GM19023 (cell line): ENCODE data around the gene HPRT1.

Experiments used
- ATAC-seq: cut with Tn5 transposase; IDR thresholded peaks from one replicate; pipeline ENCODE4 v1.9.1; 2021; ENCODE audit warnings: mild to moderate bottlenecking, moderate library complexity; ENCODE audit not compliant: unreplicated experiment

HPRT1 gene

DNA sequence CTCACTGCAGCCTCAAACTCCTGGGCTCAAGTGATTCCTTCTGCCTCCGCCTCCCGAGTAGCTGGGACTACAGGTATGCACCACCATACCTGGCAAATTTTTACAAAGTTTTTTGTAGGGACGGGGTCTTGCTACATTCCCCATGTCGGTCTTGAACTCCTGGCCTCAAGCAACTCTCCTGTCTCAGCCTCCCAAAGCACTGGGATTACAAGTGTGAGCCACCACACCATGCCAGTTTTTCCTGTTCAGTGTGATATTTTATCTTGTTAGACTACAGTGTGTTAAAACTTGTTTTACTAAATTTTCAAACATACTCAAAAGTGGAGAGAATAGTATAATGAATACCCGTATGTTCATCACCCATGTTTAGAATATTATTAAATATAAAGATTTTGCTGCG lies 12.1 kb downstream of the HPRT1 start:
- no peak for ATAC-seq

DNA sequence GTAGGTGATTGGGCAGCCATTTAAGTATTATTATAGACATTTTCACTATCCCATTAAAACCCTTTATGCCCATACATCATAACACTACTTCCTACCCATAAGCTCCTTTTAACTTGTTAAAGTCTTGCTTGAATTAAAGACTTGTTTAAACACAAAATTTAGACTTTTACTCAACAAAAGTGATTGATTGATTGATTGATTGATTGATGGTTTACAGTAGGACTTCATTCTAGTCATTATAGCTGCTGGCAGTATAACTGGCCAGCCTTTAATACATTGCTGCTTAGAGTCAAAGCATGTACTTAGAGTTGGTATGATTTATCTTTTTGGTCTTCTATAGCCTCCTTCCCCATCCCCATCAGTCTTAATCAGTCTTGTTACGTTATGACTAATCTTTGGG lies 16.3 kb downstream of the HPRT1 start:
- no peak for ATAC-seq

DNA sequence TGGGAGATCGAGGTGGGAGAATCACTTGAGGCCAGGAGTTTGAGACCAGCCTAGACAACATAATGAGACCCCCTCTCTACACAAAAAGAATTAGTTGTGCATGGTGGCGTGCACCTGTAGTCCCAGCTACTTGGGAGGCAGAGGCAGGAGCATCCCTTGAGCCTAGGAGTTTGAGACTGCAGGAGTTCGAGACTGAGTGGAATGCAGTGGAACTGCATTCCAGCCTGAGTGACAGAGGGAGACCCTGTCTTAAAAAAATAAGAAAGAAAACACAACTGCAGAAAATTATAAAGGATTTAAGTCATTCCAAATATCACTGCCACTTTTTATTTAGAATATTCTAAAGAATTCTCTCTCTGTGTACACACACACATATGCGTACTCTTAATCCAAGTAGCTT lies 18.4 kb downstream of the HPRT1 start:
- ATAC-seq = no peak

DNA sequence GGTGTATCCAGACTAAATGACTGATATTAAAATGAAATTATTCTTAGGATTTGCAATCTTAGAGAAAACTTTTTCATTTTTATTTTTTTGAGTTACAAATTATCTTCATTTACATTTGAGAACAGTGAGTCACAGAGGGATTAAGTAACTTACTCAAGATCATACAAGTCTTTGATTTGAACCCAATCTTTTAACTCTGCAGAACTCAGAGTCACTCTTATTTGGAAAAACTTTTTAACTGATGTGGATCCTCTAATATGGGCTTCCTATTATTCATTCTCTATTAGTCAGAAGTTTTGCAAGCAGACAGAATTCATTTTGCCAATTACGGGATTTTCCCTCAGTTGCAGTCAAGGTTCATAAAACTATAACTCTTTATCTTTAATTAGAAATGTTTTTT lies 20.1 kb downstream of the HPRT1 start:
- no peak for ATAC-seq

DNA sequence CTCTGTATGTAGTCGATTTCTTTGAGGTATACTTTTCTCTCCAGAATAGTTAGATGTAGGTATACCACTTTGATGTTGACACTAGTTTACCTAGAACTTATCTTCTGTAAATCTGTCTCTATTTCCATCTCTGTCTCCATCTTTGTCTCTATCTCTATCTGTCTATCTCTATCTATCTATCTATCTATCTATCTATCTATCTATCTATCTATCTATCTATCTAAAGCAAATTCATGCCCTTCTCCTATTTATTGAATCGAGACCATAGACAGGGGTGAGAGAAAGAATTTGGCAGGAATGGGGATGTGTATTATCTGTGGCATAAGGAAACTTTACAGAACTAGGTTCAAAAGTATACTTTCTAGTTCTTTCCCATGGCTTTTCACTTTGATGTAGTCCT lies 21.4 kb downstream of the HPRT1 start:
- no peak for ATAC-seq

DNA sequence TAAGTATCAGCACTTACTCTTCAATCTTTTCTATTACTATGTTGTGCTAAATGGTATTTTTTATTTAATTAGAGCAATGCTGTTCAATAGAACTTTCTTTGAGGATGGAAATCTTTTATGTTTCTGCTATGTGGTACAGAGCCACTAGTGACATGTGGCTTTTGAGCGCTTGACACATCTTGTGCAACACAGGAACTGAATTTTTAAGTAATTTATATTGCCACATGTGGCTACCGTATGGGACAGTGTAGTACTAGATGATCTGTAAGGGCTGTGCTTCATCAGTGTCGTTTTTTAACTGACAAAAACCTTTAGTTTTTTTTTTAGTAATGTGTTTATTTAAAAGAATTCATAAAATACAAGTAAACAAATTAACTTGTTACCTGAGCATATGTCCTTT lies 22.4 kb downstream of the HPRT1 start:
- ATAC-seq = no peak

DNA sequence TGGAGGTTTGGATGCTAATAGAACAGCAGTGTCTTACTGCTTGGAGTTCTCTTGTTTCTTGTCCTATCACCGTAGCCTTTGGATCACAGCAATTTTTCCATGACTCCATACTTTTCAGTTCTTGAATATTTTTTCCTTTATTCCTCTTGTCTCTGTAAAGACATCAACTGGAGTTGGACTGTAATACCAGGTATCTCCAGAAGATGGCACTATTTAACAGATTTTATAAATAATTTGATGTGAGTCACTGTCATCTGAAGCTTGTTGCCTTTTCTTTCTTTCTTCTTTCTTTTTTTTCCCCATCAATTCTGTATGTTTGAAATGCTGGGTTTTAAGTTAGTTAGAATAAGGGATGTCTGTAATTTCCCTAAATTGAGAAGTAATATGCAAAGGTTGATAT lies 24.1 kb downstream of the HPRT1 start:
- no peak for ATAC-seq

DNA sequence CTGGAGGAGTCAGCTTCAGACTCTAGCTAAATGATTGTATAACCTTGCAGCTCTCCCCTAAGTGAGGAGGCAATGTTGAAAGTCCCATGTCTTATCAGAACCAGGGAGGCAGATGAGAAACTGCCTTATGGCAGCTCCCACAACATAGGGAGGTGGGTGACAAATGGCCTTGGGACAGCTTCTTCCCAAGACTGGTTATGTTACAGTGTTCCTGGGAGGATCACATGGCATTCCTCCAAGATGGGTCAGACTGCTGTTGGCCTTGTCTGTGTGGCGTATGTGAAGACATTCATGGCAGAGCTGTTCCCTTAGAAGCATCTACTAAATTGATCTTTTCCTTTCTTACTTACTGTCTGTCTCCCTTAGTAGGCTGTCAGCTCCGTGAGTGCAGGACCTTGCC lies 42.0 kb downstream of the HPRT1 start:
- ATAC-seq = no peak

DNA sequence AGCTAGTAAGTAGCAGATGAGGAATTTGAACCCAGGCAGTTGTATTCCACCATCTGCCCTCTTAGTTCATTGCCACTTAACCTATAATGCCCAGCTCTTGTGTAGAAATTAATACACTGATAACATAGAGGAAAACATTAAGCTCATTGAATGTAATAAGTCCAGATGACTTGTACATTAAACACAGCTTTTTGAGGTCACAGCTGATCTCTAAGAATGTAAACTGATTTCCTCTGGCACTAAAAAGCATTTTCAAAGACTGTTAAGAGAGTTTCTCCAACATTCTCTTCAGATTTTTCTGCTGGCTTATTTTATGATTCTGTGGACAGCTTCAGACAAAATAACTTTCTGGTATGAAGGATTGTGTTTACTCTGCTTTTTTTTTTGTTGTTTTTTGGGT lies 42.7 kb downstream of the HPRT1 start:
- no peak for ATAC-seq

DNA sequence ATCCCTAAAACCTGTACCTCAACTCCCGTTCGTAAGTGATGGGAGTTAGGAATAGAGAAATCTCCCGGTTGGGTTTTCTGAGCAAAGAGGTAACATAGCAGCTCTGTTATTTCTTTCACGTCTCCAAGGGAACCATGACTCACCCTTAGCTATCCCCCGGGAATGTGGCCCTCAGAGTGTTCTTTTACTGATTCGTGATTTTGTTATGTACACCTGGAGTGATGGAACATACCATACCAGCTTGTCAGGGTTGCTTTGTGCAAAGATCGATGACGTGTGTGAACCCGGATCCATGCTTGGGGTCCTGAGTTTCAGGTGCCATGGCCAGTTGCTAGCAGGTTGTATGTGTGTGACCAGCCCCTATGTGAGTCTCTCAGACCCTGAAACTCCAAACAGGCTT lies 52.6 kb downstream of the HPRT1 start:
- no peak for ATAC-seq

DNA sequence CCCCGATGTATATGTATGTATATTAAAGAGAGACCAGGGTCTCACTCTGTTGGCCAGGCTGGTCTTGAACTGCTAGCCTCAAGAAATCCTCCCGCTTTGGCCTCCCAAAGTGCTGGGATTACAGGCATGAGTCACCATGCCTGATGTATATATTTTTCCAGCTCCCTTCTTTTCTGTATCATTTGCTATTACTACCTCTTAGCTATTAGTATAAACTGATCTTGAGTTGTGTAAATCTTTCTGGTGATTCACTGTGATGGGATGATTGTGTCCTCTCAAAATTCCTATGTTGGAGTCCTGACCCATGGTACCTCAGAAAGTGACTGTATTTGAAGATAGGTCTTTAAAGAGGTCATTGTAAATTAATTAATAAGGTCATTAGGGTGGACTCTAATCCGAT lies 53.1 kb downstream of the HPRT1 start:
- no peak for ATAC-seq

DNA sequence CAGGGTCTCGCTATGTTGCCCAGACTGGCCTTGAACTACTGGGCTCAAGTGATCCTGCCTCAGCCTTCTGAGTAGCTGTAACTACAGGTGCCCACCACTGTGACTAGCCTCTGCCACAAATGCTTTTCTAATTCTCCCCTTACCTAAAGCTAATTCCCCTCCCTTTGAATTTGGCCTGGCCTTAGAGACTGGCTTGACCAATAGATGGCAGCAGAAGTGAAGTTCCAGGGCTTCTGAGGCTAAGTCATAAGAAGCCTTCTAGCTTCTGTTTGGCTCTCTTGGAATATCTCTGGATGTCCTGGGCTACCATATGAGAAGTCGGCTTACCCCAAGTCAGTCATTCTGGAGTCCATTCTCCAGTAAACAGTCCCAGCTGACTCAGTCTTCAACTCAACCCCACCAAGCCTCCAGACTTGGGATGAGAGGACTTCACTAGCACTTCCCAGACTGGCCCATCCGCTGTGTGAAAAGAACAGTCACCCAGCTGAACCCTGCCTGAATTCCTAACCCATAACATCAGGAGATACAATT lies 61.0 kb downstream of the HPRT1 start:
- ATAC-seq = no peak

DNA sequence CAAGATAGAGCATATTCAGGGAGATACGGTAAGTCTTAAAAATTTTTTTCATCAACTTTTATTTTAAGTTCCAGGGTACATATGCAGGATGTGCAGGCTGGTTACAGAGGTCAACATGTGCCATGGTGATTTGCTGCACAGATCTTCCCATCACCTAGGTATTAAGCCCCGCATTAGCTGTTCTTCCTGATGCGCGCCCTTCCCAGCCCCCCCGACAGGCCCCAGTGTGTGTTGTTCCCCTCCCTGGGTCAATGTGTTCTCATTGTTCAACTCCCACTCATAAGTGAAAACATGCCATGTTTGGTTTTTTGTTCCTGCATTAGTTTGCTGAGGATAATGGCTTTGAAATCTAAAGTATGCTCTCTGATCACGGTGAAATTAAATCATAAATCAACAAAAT lies 64.2 kb downstream of the HPRT1 start:
- ATAC-seq = no peak

DNA sequence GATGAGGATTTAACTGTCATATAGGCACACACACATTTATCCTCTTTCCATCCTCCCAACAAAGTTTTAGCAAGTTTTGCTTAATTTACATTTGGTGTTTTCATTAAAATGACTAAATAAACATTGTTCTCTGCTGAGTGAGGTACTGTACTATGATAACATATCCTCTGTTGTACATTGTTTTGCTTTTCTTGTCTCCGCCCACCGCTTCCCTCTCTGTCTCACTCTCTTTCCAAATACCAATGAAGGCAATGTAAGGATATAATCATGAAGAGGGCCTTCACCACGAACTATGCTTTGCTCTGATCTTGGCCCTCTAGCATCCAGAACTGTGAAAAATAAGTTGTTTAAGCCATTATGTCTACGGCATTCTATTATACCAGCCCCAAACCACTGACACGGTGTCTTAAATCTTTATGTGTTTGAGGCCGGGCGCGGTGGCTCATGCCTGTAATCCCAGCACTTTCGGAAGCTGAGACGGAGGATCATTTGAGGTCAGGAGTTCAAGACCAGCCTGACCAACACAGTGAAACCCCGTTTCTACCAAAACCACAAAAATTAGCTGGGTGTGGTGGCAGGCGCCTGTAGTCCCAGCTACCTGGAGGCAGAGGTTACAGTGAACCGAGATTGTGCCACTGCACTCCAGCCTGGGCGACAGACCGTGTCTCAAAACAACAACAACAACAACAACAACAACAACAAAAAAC lies 65.3 kb downstream of the HPRT1 start:
- no peak for ATAC-seq

DNA sequence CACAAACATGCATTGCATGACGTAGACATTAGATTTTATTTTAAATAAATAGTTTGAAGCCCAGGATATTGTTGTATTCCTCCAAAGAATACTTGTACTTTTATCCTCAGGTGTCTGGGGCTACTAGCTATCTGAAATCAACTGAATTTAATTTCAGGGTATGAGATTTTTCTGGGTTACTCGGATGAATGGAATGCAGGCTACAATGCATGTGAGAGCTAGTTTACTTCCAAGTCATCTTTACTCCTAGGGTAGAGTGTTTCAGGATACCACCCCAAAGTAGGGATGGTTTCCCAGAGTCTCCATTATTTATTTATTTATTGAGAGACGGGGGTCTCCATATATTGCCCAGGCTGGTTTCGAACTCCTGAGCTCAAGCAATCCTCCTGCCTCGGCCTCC lies 66.4 kb downstream of the HPRT1 start:
- ATAC-seq = no peak

DNA sequence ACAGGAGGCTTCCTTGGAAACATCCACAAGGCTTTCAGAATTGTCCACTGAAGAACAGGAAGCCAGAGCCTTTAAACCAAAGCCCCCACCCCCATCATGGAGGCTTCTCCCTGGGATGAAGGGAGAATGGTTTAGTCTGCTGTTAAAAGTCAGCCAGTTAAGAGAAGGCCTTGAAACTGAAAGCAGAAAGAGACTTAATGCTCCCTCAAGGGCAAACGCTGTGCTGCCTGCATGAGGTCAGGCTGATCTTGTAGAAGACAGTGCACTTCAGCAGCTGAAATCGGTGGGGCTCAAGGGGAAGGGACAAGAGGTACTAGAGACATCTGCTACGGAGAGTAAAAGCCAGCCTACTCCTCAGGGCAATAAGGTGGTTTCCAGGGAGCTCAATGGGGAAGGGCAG lies 69.0 kb downstream of the HPRT1 start:
- no peak for ATAC-seq

DNA sequence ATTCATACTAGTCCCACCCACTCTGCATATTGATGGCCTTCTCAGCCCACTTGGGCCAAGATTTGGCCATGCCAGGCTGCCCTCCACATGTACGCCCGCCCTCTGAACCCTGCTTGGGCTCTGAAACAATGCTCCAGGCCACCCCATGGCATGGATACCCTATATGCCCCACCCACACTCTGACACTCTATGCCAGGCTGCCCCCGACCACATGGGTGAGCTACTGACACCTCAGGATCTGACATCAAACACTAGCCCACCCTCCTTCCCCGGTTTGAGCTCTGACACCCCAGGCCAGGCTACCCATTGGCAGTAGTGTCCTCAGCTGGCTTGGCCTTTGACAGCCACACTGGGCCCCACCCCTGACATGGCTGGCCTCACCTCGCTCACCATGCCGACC lies 69.5 kb downstream of the HPRT1 start:
- no peak for ATAC-seq

DNA sequence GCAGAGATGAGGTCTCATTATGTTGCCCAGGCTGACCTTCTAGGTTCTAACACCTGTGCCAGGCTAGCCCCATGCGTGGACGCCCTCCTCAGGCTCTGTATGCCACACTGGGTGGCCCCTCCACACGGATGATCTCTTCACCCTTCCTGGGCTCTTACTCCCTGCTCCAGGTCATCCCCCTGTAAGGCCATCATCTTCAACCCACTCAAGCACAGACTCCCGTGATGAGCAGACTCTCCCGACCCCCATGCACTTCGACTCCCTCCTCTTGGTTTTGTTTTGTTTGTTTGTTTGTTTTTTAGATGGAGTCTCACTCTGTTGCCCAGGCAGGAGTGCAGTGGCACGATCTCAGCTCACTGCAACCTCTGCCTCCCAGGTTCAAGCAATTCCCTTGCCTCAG lies 70.9 kb downstream of the HPRT1 start:
- ATAC-seq = no peak

DNA sequence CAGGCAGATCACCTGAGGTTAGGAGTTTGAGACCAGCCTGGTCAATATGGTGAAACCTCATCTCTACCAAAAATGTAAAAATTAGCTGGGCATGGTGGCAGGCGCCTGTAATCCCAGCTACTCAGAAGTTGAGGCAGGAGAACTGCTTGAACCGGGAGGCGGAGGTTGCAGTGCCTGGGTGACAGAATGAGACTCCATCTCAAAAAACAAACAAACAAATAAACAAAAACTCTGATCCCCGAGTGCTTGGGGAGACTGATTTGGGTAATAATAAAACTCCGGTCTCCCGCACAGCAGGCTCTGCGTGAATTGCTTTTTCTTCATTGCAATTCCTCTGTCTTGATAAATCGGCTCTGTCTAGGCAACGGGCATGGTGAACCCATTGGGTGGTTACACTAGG lies 73.4 kb downstream of the HPRT1 start:
- no peak for ATAC-seq

DNA sequence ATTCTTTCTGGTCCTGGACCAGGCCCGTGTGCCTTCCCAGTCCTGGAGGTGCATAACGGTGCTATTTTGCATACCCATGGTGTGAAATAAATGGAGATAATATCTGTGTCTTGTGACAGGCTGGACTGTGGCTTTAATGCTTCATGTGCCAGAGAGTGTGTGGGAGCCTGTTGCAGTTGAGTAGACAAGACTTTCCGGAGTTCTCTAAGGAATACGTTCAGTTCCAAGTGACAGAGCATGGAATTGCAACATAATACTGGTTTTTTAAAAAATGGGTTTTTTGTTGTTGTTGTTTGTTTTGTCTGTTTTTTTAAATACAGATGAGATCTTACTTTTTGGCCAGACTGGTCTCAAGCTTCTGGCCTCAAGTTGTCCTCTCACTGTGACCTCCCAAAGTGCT lies 74.0 kb downstream of the HPRT1 start:
- ATAC-seq = no peak

DNA sequence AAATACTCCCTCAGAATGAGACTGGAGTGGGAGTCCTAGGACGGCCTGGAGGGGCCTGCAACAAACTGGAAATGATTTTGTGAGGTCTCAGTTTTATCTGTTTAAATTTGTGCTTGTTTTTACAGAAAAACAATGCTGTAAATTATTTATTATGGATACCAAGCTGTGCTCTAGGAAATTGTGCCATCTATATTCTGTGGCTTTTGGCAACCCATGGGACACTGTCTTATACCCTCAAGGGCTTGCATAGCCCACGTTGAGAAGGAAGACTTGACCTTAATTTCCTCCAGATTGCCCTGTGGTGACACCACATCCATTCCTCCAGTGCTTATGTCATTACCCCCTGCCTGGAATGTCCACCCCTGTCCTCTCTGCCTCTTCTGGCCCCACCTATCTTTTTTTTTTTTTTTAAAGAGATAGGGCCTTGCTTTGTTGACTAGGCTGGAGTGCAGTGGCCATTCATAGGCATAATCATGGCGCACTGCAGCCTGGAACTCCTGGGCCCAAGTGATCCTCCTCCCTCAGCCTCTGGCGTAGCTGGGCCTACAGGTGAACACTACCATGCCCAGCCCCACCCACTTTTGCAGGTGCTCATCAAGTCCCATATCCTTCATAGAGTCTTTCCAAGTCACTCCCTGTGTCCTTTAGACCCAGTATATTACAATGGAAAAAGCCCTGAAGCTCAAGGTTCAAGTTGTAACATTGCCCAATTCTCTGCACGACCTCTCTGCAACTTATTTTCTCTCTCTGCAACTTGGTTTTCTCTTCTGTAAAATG lies 77.4 kb downstream of the HPRT1 start:
- no peak for ATAC-seq

DNA sequence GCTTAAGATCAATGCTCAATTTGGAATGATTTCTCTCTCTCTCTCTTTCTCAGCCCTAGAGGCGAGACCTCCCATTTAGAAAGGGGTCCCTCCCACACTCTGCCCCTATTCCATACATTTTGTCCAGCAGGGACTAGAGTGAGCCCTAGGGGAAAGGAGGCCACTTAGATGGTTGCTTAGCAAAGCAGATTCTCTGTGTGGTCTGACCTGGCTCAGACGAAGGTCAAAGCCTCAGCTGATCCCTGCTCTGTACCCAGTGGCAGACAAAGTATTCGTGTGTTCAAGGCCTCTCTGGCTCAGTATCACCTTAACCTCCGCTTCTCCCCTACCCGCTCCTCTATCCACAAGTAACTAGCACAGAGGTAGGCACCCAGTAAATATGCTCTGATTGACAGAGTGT lies 78.4 kb downstream of the HPRT1 start:
- no peak for ATAC-seq

DNA sequence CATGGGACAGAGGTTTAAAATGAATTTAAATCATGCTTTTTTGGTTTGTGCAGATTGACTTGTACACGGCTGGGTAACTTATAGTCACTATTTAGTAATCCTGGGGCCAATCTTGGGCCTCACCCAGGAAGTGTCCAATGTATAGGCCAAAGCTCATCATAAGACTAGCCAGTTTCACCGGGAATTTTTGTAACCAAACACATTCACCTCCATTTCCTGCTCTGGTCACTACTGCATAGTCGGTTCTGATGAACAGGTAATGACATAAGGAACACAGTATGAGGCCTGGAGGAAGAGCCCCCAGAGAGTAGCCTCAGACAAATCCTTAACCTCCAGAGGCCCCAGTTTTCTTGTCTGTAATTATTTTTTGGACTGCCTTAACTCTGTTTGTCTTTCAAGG lies 81.9 kb downstream of the HPRT1 start:
- no peak for ATAC-seq
